ENCODE data around the gene NCEH1.

DNA sequence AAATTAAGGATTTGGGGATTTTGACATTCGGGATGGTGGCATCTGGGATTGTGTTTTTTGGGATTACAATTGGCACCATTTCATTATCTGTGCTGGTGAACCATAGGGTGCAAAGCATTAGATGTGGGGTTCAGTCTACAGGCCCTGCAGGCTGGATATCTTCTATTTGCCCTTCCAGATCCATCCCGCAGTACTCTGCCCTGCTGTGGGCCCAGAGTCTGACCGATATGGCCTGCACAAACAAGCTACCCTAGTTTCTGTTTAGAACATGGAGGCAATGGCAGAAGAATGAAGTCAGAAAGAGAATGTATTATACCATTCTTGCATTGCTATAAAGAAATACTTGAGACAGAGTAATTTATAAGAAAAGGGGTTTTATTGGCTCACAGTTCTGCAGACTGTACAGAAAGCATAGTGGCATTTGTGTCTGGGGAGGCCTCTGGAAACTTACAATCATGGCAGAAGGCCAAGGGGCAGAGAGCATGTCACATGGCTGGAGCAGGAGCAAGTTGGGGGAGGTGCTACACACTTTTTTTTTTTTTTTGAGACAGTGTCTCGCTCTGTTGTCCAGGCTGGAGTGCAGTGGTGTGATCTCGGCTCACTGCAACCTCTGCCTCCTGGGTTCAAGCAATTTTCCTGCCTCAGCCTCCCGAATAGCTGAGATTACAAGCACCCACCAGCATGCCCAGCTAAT lies 93.7 kb downstream of the NCEH1 start:
- TF ChIP-seq, protein P1, sequence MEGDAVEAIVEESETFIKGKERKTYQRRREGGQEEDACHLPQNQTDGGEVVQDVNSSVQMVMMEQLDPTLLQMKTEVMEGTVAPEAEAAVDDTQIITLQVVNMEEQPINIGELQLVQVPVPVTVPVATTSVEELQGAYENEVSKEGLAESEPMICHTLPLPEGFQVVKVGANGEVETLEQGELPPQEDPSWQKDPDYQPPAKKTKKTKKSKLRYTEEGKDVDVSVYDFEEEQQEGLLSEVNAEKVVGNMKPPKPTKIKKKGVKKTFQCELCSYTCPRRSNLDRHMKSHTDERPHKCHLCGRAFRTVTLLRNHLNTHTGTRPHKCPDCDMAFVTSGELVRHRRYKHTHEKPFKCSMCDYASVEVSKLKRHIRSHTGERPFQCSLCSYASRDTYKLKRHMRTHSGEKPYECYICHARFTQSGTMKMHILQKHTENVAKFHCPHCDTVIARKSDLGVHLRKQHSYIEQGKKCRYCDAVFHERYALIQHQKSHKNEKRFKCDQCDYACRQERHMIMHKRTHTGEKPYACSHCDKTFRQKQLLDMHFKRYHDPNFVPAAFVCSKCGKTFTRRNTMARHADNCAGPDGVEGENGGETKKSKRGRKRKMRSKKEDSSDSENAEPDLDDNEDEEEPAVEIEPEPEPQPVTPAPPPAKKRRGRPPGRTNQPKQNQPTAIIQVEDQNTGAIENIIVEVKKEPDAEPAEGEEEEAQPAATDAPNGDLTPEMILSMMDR (IDR thresholded peaks at IDR 0.05), result no peak
- TF ChIP-seq POLR2A (IDR thresholded peaks at IDR 0.05), result no peak

Data from thyroid gland (tissue), 4 donors.